ENCODE results near the gene DOP1A. TPM values are rescaled to one million over a fixed set of nuclear protein-coding genes. Genes with fewer than 3 reads are reported as not detected.

The DOP1A gene
- polyA plus RNA-seq, 1 of the 3 experiments (the other 2 are of a cell fraction), result 3.4 TPM

GRCh38 chr6:83065511-83066192 lies 1.8 kb upstream of the DOP1A start, which contains the start of gene UBE3D (continued):
- TF ChIP-seq SMC3 (IDR thresholded peaks at IDR 0.05; ENCODE audit: low read depth, low read length) (peak; percentile 24; the same call in 1 of the 2 replicates), EZH2phosphoT487 (IDR thresholded peaks at IDR 0.05; ENCODE audit: borderline replicate concordance, low read depth) (no peak), MXI1 (IDR thresholded peaks at IDR 0.05; ENCODE audit: low read depth, low read length) (peak; percentile 95), MEF2A (IDR thresholded peaks at IDR 0.05; ENCODE audit: borderline replicate concordance, low read depth) (no peak), RFX5 (IDR thresholded peaks at IDR 0.05; ENCODE audit: low read length) (no peak), FOSL2 (IDR thresholded peaks at IDR 0.05; ENCODE audit: borderline replicate concordance, low read depth) (no peak), RCOR1 (IDR thresholded peaks at IDR 0.05; ENCODE audit: low read length) (no peak), ZBTB33 (IDR thresholded peaks at IDR 0.05; ENCODE audit: borderline replicate concordance, low read depth) (no peak), NRF1 (IDR thresholded peaks at IDR 0.05; ENCODE audit: low read depth, low read length) (peak; percentile 82), TEAD4 (IDR thresholded peaks at IDR 0.05; ENCODE audit: borderline replicate concordance, insufficient read depth) (no peak)

- Histone ChIP-seq H3K9me2 (no peaks in the 10 kb centered on the region), H3K4me3 (ENCODE audit: low read depth in 2 of 2, low read length in 1 of 2) (peak overlapping the region; percentile 76 to 95), H4K20me1 (ENCODE audit: insufficient read depth) (no peaks in the 10 kb centered on the region), H3K4me1 (ENCODE audit: control insufficient read depth in 1 of 2, insufficient read depth in 2 of 2, low read depth in 1 of 2, low read length in 1 of 2) (peaks cover 3 to 21% of the 10 kb centered on the region in 2 experiments), H3K4me2 (peak overlapping the region; percentile 93), H3K79me2 (ENCODE audit: insufficient read depth) (peaks cover 37% of the 10 kb centered on the region), H3K27ac (ENCODE audit: low read depth in 2 of 2, low read length in 1 of 2) (peak overlapping the region in 1 of 2 experiments; percentile 64; a peak in 2 of 4 replicates), H3F3A (replicated peaks; ENCODE audit: insufficient read depth) (peaks cover 3% of the 10 kb centered on the region), H3K36me3 (replicated peaks in 1 of 2; ENCODE audit: control insufficient read depth in 1 of 2, insufficient read depth in 2 of 2, low read length in 1 of 2) (no peaks in the 10 kb centered on the region), H3K9me3 (no peaks in the 10 kb centered on the region), H2AFZ (ENCODE audit: low read depth) (peak overlapping the region; percentile 75; the same call in 1 of the 2 replicates), H3K9ac (peak overlapping the region; percentile 48), H3K27me3 (ENCODE audit: insufficient read depth) (no peaks in the 10 kb centered on the region)
- CTCF ChIA-PET, result interaction anchor here (1.3 to 11.1 kb wide), 9 partner anchors 15 to 445 kb away, joined by 4 to 328 read pairs (median 21); partner anchors contain the start of genes PGM3, PRSS35 and RWDD2A
- WGBS (ENCODE audit: low lambda C conversion rate), result 87% methylated on average over 6 of the region's 6 CpGs
- TF ChIP-seq GATA2 (CRISPR knock-in tag; IDR thresholded peaks at IDR 0.05) (no peak), USF2 (IDR thresholded peaks at IDR 0.05; ENCODE audit: borderline replicate concordance, low read depth, low read length) (no peak), GABPA (IDR thresholded peaks at IDR 0.05; ENCODE audit: low read depth) (no peak)
- POLR2A ChIA-PET, result no interaction called here
- no peak for DNase-seq
These were observed 1.1 kb downstream of the DOP1A start for GRCh38 chr6:83068616-83069015.

Measured in SK-N-SH (cell line).